HepG2 (cell line): ENCODE results near the gene SIGLEC14. TPM values are rescaled to one million over a fixed set of nuclear protein-coding genes. Genes with fewer than 3 reads are reported as not detected.

Experiments used
- CHCHD3 ChIP-seq: sonication (generic); formaldehyde crosslinking; IDR thresholded peaks from 2 replicates; pipeline ENCODE4 v1.8.0; 2022; ENCODE audit warnings: mild to moderate bottlenecking, missing genetic modification reagents, moderate library complexity
- MIXL1 ChIP-seq: IDR thresholded peaks from 2 replicates; pipeline ENCODE4 v1.6.1; 2016
- MTA1 ChIP-seq: sonication (generic); formaldehyde crosslinking; IDR thresholded peaks from 2 replicates; pipeline ENCODE4 v1.4.0; 2020; ENCODE audit warnings: missing genetic modification reagents, mild to moderate bottlenecking, borderline replicate concordance
- ONECUT2 ChIP-seq: sonication (generic); formaldehyde crosslinking; IDR thresholded peaks from 2 replicates; pipeline ENCODE4 v1.4.0; 2020; ENCODE audit warnings: missing genetic modification reagents
- PRDM10 ChIP-seq: sonication (generic); formaldehyde crosslinking; IDR thresholded peaks from 2 replicates; pipeline ENCODE4 v1.4.0; 2020; ENCODE audit warnings: low read depth, missing genetic modification reagents
- SOX13 ChIP-seq, 3 experiments: fragments of 450-650 bp in 1 of 3; sonication (generic) in 1 of 3; formaldehyde crosslinking in 1 of 3; IDR thresholded peaks in 2 of 3; conservative IDR thresholded peaks in 1 of 3; 2 replicates each; pipeline versions ENCODE4 v1.5.0 to v1.6.1; 2016 to 2020; ENCODE audit warnings: antibody characterized with exemption in 1 of 3, mild to moderate bottlenecking in 1 of 3, missing compliant biosample characterization in 1 of 3, missing genetic modification reagents in 1 of 3, moderate library complexity in 1 of 3
- SP4 ChIP-seq: sonication (generic); formaldehyde crosslinking; IDR thresholded peaks from 2 replicates; pipeline ENCODE4 v1.8.1; 2023; ENCODE audit warnings: mild to moderate bottlenecking, missing genetic modification reagents
- SRSF1 ChIP-seq: fragments of 200-400 bp; formaldehyde crosslinking; optimal IDR thresholded peaks from 2 replicates; pipeline ENCODE3; 2017; ENCODE audit warnings: mild to moderate bottlenecking, low read depth, low read length, moderate library complexity
- TFDP1 ChIP-seq: IDR thresholded peaks from 2 replicates; pipeline ENCODE4 v1.6.1; 2016; ENCODE audit warnings: missing compliant biosample characterization, missing genetic modification reagents, borderline replicate concordance
- TMF1 ChIP-seq: sonication (generic); formaldehyde crosslinking; IDR thresholded peaks from 2 replicates; pipeline ENCODE4 v1.8.1; 2022; ENCODE audit warnings: low read depth, missing genetic modification reagents
- ZFP36L1 ChIP-seq: sonication (generic); formaldehyde crosslinking; IDR thresholded peaks from 2 replicates; pipeline ENCODE4 v1.8.0; 2022; ENCODE audit warnings: mild to moderate bottlenecking, missing genetic modification reagents, moderate library complexity
- ZFY ChIP-seq: sonication (generic); formaldehyde crosslinking; IDR thresholded peaks from 2 replicates; pipeline ENCODE4 v1.4.0; 2020; ENCODE audit warnings: missing genetic modification reagents
- ZNF362 ChIP-seq: sonication (generic); formaldehyde crosslinking; IDR thresholded peaks from 2 replicates; pipeline ENCODE4 v1.4.0; 2020; ENCODE audit warnings: missing genetic modification reagents, mild to moderate bottlenecking, borderline replicate concordance
- ZNF773 ChIP-seq: sonication (generic); formaldehyde crosslinking; IDR thresholded peaks from 2 replicates; pipeline ENCODE4 v1.4.0; 2020; ENCODE audit warnings: missing genetic modification reagents, borderline replicate concordance
- ZNF775 ChIP-seq: sonication (generic); formaldehyde crosslinking; IDR thresholded peaks from 2 replicates; pipeline ENCODE4 v1.4.0; 2020; ENCODE audit warnings: missing genetic modification reagents, mild to moderate bottlenecking, moderate library complexity, borderline replicate concordance
- ZNF850 ChIP-seq: sonication (generic); formaldehyde crosslinking; conservative IDR thresholded peaks from 2 replicates; pipeline ENCODE4 v1.9.0; 2021; ENCODE audit warnings: mild to moderate bottlenecking, missing genetic modification reagents
- polyA plus RNA-seq, 8 experiments: library from polyadenylated mRNA; depleted of rRNA in 3 of 8; stranded (reverse) in 7 of 8; unstranded in 1 of 8; fragments of >200 nt; fragmentation: Illumina TruSeq in 4 of 8; extraction: Trizol in 4 of 8; gene quantifications; 2 replicates each; pipeline versions ENCODE4 v1.2.1 to v1.2.3, GENCODE V29; 2011 to 2016; ENCODE audit warnings: low read depth in 4 of 8, missing spikeins in 1 of 8, mixed read lengths in 1 of 8; ENCODE audit not compliant: insufficient read depth in 1 of 8
- total RNA-seq, 5 experiments: library from RNA; depleted of rRNA; stranded (reverse); fragments of >200 nt; fragmentation: Illumina TruSeq; extraction: Trizol; gene quantifications; 2 replicates each; pipeline ENCODE4 v1.2.3, GENCODE V29; 2016; ENCODE audit warnings: low read depth in 1 of 5
- TF ChIP-seq, protein P1 (sequence below): sonication (generic); formaldehyde crosslinking; IDR thresholded peaks from 2 replicates; pipeline ENCODE4 v1.4.0; 2020; ENCODE audit warnings: missing genetic modification reagents, borderline replicate concordance

The SIGLEC14 gene
- total and polyA plus RNA-seq, 2 of the 13 experiments (the other 11 are each of a cell fraction or from before 2014, with no cell fraction given): 0.05 to 0.09 TPM

GRCh38 chr19:51593969-51594773 is 52.5 kb downstream of the SIGLEC14 start (continued):
- TF ChIP-seq PRDM10 (0 out of 2 replicates have a peak, but pooled peaks have one; percentile 42), TFDP1 (no peak), TMF1 (CRISPR knock-in tag) (no peak), MIXL1 (CRISPR knock-in tag) (no peak), SP4 (no peak), ZNF362 (CRISPR knock-in tag) (no peak), SOX13 (IDR thresholded peaks at IDR 0.05) (no peak), SOX13 (CRISPR knock-in tag; conservative IDR thresholded peaks at IDR 0.05 in 1 of 2, IDR thresholded peaks at IDR 0.05 in 1 of 2) (0 out of 4 replicates have a peak, but pooled peaks of 1 of the 2 experiments have one; percentile 17), ZNF850 (no peak), CHCHD3 (CRISPR knock-in tag) (no peak), ONECUT2 (CRISPR knock-in tag) (no peak), ZFY (CRISPR knock-in tag) (peak; percentile 89), ZNF775 (CRISPR knock-in tag) (no peak), ZFP36L1 (CRISPR knock-in tag) (no peak), MTA1 (CRISPR knock-in tag) (no peak), SRSF1 (no peak), ZNF773 (CRISPR knock-in tag) (no peak)
- TF ChIP-seq, protein P1, sequence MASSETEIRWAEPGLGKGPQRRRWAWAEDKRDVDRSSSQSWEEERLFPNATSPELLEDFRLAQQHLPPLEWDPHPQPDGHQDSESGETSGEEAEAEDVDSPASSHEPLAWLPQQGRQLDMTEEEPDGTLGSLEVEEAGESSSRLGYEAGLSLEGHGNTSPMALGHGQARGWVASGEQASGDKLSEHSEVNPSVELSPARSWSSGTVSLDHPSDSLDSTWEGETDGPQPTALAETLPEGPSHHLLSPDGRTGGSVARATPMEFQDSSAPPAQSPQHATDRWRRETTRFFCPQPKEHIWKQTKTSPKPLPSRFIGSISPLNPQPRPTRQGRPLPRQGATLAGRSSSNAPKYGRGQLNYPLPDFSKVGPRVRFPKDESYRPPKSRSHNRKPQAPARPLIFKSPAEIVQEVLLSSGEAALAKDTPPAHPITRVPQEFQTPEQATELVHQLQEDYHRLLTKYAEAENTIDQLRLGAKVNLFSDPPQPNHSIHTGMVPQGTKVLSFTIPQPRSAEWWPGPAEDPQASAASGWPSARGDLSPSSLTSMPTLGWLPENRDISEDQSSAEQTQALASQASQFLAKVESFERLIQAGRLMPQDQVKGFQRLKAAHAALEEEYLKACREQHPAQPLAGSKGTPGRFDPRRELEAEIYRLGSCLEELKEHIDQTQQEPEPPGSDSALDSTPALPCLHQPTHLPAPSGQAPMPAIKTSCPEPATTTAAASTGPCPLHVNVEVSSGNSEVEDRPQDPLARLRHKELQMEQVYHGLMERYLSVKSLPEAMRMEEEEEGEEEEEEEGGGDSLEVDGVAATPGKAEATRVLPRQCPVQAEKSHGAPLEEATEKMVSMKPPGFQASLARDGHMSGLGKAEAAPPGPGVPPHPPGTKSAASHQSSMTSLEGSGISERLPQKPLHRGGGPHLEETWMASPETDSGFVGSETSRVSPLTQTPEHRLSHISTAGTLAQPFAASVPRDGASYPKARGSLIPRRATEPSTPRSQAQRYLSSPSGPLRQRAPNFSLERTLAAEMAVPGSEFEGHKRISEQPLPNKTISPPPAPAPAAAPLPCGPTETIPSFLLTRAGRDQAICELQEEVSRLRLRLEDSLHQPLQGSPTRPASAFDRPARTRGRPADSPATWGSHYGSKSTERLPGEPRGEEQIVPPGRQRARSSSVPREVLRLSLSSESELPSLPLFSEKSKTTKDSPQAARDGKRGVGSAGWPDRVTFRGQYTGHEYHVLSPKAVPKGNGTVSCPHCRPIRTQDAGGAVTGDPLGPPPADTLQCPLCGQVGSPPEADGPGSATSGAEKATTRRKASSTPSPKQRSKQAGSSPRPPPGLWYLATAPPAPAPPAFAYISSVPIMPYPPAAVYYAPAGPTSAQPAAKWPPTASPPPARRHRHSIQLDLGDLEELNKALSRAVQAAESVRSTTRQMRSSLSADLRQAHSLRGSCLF (CRISPR knock-in tag): no peak
